Keratinocyte (primary cell): Measurements from ENCODE around the gene ASTN2. TPM values are rescaled to one million over a fixed set of nuclear protein-coding genes. Genes with fewer than 3 reads are reported as not detected.

Source experiments
- DNase-seq: peaks from one replicate; pipeline ENCODE4 v3.0.0-alpha.2; 2011; ENCODE audit warnings: low read depth, missing footprints, low spot score
- FAIRE-seq: peaks from 2 replicates; lab custom pipeline; 2011; peaks lifted over from hg19 to GRCh38; lab: Jason Lieb, UNC
- H2AFZ ChIP-seq: 2 replicates; pipeline ENCODE4 v1.6.0; 2012; ENCODE audit warnings: low read length, control low read depth, inconsistent platforms; ENCODE audit not compliant: control insufficient read depth
- H3K27ac ChIP-seq: 2 replicates; pipeline ENCODE4 v1.5.1; 2011; ENCODE audit warnings: low read length; ENCODE audit not compliant: control insufficient read depth, insufficient read depth
- H3K27me3 ChIP-seq: 3 replicates; pipeline ENCODE4 v1.6.0; 2011; ENCODE audit warnings: low read length; ENCODE audit not compliant: control insufficient read depth, insufficient read depth; ENCODE audit errors: extremely low read depth
- H3K36me3 ChIP-seq, 2 experiments: 2 replicates in 1 of 2; 3 replicates in 1 of 2; pipeline ENCODE4 v1.5.1; 2011; ENCODE audit warnings: low read length in 2 of 2, mild to moderate bottlenecking in 1 of 2; ENCODE audit not compliant: control insufficient read depth in 2 of 2, insufficient read depth in 2 of 2; ENCODE audit errors: extremely low read depth in 1 of 2
- H3K4me1 ChIP-seq: 3 replicates; pipeline ENCODE4 v1.5.1; 2011; ENCODE audit warnings: low read length; ENCODE audit not compliant: control insufficient read depth, insufficient read depth; ENCODE audit errors: extremely low read depth
- H3K4me2 ChIP-seq: 3 replicates; pipeline ENCODE4 v1.6.0; 2011; ENCODE audit warnings: low read depth, low read length; ENCODE audit not compliant: control insufficient read depth, insufficient read depth; ENCODE audit errors: extremely low read depth
- H3K4me3 ChIP-seq, 3 experiments: fragments of 200-600 bp in 1 of 3; sonication (generic) in 1 of 3; 2 replicates in 2 of 3; 3 replicates in 1 of 3; pipeline ENCODE4 v1.5.1; 2011 to 2016; ENCODE audit warnings: low read length in 3 of 3, mild to moderate bottlenecking in 3 of 3, control low read depth in 2 of 3, inconsistent platforms in 1 of 3, low read depth in 1 of 3, mixed read lengths in 1 of 3, mixed run types in 1 of 3, moderate library complexity in 1 of 3; ENCODE audit not compliant: control insufficient read depth in 2 of 3, insufficient read depth in 2 of 3; ENCODE audit errors: extremely low read depth in 1 of 3
- H3K79me2 ChIP-seq: 2 replicates; pipeline ENCODE4 v1.6.0; 2012; ENCODE audit warnings: low read length; ENCODE audit not compliant: control insufficient read depth, insufficient read depth
- H3K9ac ChIP-seq: 3 replicates; pipeline ENCODE4 v1.6.0; 2011; ENCODE audit warnings: low read length; ENCODE audit not compliant: control insufficient read depth, insufficient read depth; ENCODE audit errors: extremely low read depth
- H3K9me1 ChIP-seq: 3 replicates; pipeline ENCODE4 v1.6.0; 2011; ENCODE audit warnings: low read length; ENCODE audit not compliant: control insufficient read depth, insufficient read depth; ENCODE audit errors: extremely low read depth
- H3K9me3 ChIP-seq: 2 replicates; pipeline ENCODE4 v1.5.1; 2012; ENCODE audit warnings: low read depth, low read length; ENCODE audit not compliant: control insufficient read depth
- H4K20me1 ChIP-seq: 3 replicates; pipeline ENCODE4 v1.6.0; 2011; ENCODE audit warnings: low read length; ENCODE audit not compliant: control insufficient read depth, insufficient read depth; ENCODE audit errors: extremely low read depth
- EZH2 ChIP-seq: IDR thresholded peaks from one replicate; pipeline ENCODE4 v1.6.1; 2012; ENCODE audit warnings: inconsistent platforms, mild to moderate bottlenecking, low read length, moderate library complexity
- dilution Hi-C: fragments of 300-500 bp; cut with MboI; formaldehyde crosslinking; loops from one replicate; pipeline ENCODE4 v1.7.0; 2020; ENCODE audit warnings: low sequenced_read_pairs; ENCODE audit not compliant: extremely low pct_ligation_motif_present
- polyA plus RNA-seq, 5 experiments: library from polyadenylated mRNA; depleted of rRNA in 3 of 5; stranded (reverse) in 3 of 5; stranded (forward) in 1 of 5; unstranded in 1 of 5; fragments of >200 nt; gene quantifications; 1 replicate in 1 of 5; 2 replicates in 3 of 5; 3 replicates in 1 of 5; pipeline versions ENCODE4 v1.2.1 to v1.2.3, GENCODE V29; 2011 to 2012; ENCODE audit warnings: missing spikeins in 2 of 5, low read depth in 1 of 5, low replicate concordance in 1 of 5
- TF ChIP-seq, protein P1 (sequence below), 3 experiments: IDR thresholded peaks in 1 of 3; conservative IDR thresholded peaks in 1 of 3; optimal IDR thresholded peaks in 1 of 3; 2 replicates in 2 of 3; 3 replicates in 1 of 3; pipeline versions ENCODE3 to v1.5.1; 2011; ENCODE audit warnings: low read length in 3 of 3, mild to moderate bottlenecking in 3 of 3, moderate library complexity in 2 of 3, control low read depth in 1 of 3, inconsistent platforms in 1 of 3; ENCODE audit not compliant: insufficient read depth in 2 of 3; ENCODE audit errors: extremely low read depth in 1 of 3

ASTN2 gene
- polyA plus RNA-seq, 1 donor (not counting 4 experiments of a cell fraction or from before 2014, with no cell fraction given): 0.31 TPM

DNA sequence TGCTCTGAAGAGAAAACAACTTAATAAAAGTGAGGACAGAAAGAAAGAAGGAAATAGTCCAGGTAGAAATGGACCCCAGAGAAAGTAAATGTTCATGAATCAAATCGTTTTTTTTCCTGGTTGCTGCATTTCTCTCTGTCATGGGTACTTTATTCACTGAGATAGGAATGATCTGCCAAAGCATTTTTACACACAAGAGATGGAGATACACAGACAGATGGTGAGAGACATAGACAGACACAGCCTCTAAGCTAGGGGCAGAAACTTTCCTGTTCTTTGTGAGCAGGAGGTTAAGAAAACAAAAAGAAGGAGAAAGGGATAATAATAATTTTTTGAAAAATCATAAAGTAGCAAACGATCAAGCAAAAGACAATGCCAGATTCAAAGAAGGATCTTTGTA lies 73.7 kb downstream of the ASTN2 start:
- Histone ChIP-seq H3K36me3 (no peaks in the 10 kb centered on the region), H3K27me3 (no peaks in the 10 kb centered on the region), H3K9ac (no peak overlapping the region), H3K4me1 (peaks cover 2% of the 10 kb centered on the region), H3K9me3 (no peaks in the 10 kb centered on the region), H3K9me1 (no peaks in the 10 kb centered on the region), H4K20me1 (no peaks in the 10 kb centered on the region), H3K79me2 (no peaks in the 10 kb centered on the region), H3K27ac (no peak overlapping the region), H3K4me2 (no peak overlapping the region), H2AFZ (no peak overlapping the region), H3K4me3 (no peak overlapping the region)
- DNase-seq (no peak), FAIRE-seq (no peak)
- dilution Hi-C loops: no loop called here
- TF ChIP-seq EZH2: no peak
- TF ChIP-seq, protein P1, sequence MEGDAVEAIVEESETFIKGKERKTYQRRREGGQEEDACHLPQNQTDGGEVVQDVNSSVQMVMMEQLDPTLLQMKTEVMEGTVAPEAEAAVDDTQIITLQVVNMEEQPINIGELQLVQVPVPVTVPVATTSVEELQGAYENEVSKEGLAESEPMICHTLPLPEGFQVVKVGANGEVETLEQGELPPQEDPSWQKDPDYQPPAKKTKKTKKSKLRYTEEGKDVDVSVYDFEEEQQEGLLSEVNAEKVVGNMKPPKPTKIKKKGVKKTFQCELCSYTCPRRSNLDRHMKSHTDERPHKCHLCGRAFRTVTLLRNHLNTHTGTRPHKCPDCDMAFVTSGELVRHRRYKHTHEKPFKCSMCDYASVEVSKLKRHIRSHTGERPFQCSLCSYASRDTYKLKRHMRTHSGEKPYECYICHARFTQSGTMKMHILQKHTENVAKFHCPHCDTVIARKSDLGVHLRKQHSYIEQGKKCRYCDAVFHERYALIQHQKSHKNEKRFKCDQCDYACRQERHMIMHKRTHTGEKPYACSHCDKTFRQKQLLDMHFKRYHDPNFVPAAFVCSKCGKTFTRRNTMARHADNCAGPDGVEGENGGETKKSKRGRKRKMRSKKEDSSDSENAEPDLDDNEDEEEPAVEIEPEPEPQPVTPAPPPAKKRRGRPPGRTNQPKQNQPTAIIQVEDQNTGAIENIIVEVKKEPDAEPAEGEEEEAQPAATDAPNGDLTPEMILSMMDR (optimal IDR thresholded peaks at IDR 0.05 in 1 of 3, IDR thresholded peaks at IDR 0.05 in 1 of 3, conservative IDR thresholded peaks at IDR 0.05 in 1 of 3; ENCODE audit: extremely low read depth in 1 of 3, insufficient read depth in 2 of 3, low read length in 3 of 3): no peak

DNA sequence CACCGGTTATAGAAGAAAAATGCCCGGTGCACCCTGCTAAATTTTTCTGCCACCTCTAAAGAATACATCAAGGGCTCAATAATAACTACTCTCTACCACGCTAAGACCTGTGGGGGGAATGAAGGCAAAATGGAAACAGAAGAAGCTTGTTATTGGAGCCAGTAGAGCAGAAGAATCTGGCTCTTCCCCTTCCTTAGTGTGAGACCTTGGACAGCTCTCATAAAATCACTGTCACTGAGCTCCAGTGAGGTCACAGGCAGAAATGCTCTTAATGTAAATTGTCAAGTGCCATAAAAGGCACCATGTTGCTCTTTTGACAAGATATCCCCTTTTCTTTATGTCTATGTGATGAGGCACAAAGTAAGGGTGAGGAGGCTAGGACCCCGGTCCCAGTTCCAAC lies 74.4 kb downstream of the ASTN2 start:
- no peak overlapping the region for H3K4me3 ChIP-seq
- no peaks in the 10 kb centered on the region for H3K9me3 ChIP-seq
- H3K4me2 ChIP-seq: no peak overlapping the region
- no peak for FAIRE-seq
- H4K20me1 ChIP-seq: no peaks in the 10 kb centered on the region
- no peak overlapping the region for H2AFZ ChIP-seq
- H3K27me3 ChIP-seq: no peaks in the 10 kb centered on the region
- H3K27ac ChIP-seq: no peak overlapping the region
- H3K36me3 ChIP-seq: no peaks in the 10 kb centered on the region
- no peak overlapping the region for H3K9ac ChIP-seq
- DNase-seq: no peak
- peaks cover 2% of the 10 kb centered on the region for H3K4me1 ChIP-seq
- no peaks in the 10 kb centered on the region for H3K9me1 ChIP-seq
- dilution Hi-C loops: no loop called here
- TF ChIP-seq, protein P1 (optimal IDR thresholded peaks at IDR 0.05 in 1 of 3, IDR thresholded peaks at IDR 0.05 in 1 of 3, conservative IDR thresholded peaks at IDR 0.05 in 1 of 3; ENCODE audit: extremely low read depth in 1 of 3, insufficient read depth in 2 of 3, low read length in 3 of 3): no peak
- TF ChIP-seq EZH2: no peak
- H3K79me2 ChIP-seq: no peaks in the 10 kb centered on the region
